ENCODE results near the gene RBM38.

Gene RBM38

DNA sequence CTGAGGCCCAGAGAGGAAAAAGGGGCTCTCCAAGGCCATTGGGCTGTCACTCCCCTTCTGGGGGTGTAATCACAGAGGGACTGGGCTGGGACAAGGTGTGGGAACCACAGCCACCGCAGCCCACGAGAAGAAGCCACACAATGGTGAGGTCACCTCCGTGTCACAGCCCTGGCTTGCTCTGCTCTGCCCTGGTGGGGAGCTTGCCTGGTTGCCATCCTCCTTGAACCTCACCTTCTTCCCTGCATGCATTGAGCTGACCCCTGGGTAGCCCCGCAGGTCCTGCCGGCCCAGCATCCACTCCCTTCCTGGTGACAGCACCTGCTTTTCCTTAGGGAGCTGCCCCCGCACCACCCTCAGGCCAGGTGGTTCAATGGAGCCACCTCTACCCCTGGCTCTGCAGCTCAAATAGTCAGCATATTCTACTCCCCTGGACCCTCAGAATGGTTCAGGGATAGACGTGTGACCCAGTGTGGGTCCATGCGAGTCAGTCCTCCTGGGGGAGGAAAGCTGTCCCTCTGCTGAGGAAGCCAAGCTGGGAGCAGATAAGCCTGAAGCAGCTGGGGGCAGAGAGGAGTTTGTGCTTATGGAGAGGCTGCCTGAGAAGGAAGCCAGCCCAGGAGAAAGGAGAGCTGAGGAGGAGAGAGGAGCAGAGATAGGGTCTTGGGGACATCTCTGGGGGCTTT is 21.3 kb downstream of the RBM38 start:
- no peak for DNase-seq (ENCODE audit: low spot score)
- in situ Hi-C loops (cut with MboI; ENCODE audit: low sequenced_read_pairs, unreplicated experiment): no loop called here

DNA sequence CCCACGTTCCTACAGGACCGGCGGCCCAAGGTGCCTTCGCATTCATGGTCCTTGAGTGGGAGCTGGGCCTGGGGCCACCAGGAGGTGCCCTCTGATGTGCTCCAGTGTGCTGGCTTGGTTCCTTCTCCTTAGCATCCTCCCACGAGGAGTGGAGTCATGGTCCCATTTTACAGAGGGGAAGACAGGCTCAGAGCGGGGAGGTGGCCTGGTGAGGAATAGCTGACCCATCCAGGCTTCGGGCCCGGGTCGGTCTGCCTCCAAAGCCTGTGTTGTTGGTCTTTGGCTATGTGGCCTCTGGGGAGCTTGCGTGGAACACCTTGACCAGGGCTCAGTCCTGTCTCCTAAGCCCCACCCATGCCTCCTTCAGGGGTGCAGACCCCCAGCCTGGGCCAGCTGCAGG is 22.8 kb downstream of the RBM38 start:
- DNase-seq (ENCODE audit: low spot score): no peak
- TF ChIP-seq, protein P1, sequence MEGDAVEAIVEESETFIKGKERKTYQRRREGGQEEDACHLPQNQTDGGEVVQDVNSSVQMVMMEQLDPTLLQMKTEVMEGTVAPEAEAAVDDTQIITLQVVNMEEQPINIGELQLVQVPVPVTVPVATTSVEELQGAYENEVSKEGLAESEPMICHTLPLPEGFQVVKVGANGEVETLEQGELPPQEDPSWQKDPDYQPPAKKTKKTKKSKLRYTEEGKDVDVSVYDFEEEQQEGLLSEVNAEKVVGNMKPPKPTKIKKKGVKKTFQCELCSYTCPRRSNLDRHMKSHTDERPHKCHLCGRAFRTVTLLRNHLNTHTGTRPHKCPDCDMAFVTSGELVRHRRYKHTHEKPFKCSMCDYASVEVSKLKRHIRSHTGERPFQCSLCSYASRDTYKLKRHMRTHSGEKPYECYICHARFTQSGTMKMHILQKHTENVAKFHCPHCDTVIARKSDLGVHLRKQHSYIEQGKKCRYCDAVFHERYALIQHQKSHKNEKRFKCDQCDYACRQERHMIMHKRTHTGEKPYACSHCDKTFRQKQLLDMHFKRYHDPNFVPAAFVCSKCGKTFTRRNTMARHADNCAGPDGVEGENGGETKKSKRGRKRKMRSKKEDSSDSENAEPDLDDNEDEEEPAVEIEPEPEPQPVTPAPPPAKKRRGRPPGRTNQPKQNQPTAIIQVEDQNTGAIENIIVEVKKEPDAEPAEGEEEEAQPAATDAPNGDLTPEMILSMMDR (IDR thresholded peaks at IDR 0.05; ENCODE audit: borderline replicate concordance, control extremely low read depth, extremely low read depth, insufficient read depth, missing control alignments): no peak
- in situ Hi-C loops (cut with MboI; ENCODE audit: low sequenced_read_pairs, unreplicated experiment): no loop called here

More for the DNA sequence above, 21.3 kb downstream of the RBM38 start:
- TF ChIP-seq, protein P1 (IDR thresholded peaks at IDR 0.05; ENCODE audit: borderline replicate concordance, control extremely low read depth, extremely low read depth, insufficient read depth, missing control alignments): no peak

DNA sequence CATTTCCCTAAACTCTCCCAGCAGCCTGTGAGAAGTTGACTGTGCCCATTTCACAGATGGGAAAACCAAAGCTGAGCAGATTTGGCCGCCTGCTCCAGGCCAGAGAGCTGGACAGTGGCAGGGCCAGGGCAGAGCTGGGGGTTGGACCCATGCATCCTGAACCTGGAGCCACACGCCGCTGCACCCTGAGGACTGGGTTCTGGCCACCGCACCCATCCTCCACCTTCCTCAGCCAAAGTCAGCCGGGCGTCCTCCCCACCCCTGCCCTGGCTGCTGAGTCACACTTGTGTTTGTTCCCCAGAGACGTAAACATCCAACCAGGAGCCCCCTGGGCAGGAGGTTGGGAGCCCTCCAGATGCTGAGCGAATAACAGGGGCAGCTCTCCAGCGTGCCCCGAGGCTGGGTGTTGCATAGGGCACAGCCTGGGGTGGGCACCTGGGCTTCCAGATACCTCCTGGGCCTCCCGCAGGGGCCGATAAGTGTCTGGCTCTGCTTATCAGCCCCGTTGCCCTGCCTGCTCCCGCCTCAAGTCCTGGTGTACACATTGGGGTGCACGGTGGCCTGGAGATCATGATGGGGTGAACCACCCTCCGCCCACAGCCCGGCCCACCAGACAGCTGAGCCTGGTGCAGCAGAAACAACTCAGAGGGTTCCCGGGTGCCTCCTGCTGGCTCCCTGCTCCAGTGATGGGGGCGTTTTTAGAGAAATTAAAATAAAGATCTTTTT is 23.8 kb downstream of the RBM38 start:
- in situ Hi-C loops (cut with MboI; ENCODE audit: low sequenced_read_pairs, unreplicated experiment): no loop called here
- DNase-seq (ENCODE audit: low spot score): no peak
- TF ChIP-seq, protein P1 (IDR thresholded peaks at IDR 0.05; ENCODE audit: borderline replicate concordance, control extremely low read depth, extremely low read depth, insufficient read depth, missing control alignments): no peak

GRCh38 chr20:57415771-57416170 is 24.6 kb downstream of the RBM38 start:
- TF ChIP-seq, protein P1 (IDR thresholded peaks at IDR 0.05; ENCODE audit: borderline replicate concordance, control extremely low read depth, extremely low read depth, insufficient read depth, missing control alignments): no peak
- in situ Hi-C loops (cut with MboI; ENCODE audit: low sequenced_read_pairs, unreplicated experiment): no loop called here
- DNase-seq (ENCODE audit: low spot score): no peak

DNA sequence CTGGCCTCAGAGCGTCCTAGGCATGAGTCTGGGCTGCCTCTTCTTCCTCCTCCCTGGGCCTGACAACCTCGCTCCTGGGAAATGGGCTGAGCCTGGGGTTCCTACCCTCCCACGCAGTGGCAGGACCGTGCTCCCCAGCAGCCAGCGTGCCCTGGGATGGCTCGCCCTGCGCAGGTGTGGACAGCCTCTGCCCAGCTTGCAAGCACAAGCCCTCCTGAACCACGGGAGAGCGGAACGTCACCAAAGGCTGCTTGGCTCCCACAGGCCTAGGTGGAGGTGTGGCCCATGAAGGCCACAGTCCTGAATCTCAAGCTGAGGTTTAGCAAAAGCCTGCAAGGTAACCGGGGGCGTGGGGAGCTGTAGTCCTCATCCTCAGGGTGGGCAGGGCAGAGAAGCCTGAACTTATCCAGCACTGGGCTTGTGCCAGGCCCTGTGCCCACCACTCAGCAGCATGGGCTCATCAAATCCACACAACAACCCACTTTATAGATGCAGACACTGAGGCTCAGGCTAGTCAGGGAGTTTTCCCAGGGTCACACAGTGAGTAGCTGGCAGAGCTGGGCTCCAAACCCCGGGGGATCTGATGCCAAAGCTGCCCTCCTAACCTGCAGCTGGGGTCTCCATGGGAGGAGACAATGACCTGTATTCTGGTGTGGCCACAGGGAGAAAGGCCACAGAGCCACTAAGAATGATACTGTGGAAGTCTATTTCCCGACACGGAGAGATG is 25.3 kb downstream of the RBM38 start:
- TF ChIP-seq, protein P1 (IDR thresholded peaks at IDR 0.05; ENCODE audit: borderline replicate concordance, control extremely low read depth, extremely low read depth, insufficient read depth, missing control alignments): no peak

GRCh38 chr20:57417051-57417689 is 26.0 kb downstream of the RBM38 start:
- in situ Hi-C loops (cut with MboI; ENCODE audit: low sequenced_read_pairs, unreplicated experiment): no loop called here
- TF ChIP-seq, protein P1 (IDR thresholded peaks at IDR 0.05; ENCODE audit: borderline replicate concordance, control extremely low read depth, extremely low read depth, insufficient read depth, missing control alignments): no peak
- no peak for DNase-seq (ENCODE audit: low spot score)

More for the DNA sequence above, 25.3 kb downstream of the RBM38 start:
- DNase-seq (ENCODE audit: low spot score): no peak
- in situ Hi-C loops (cut with MboI; ENCODE audit: low sequenced_read_pairs, unreplicated experiment): no loop called here

Data from GM13976 (cell line).